HepG2 (cell line): ENCODE data around the gene NAGS. TPM values are rescaled to one million over a fixed set of nuclear protein-coding genes. Genes with fewer than 3 reads are reported as not detected.

Experiments used
- CERS6 ChIP-seq: sonication (generic); formaldehyde crosslinking; IDR thresholded peaks from 2 replicates; pipeline ENCODE4 v1.5.0; 2020; ENCODE audit warnings: missing genetic modification reagents
- CSRNP1 ChIP-seq: sonication (generic); formaldehyde crosslinking; IDR thresholded peaks from 2 replicates; pipeline ENCODE4 v1.8.1; 2023; ENCODE audit warnings: mild to moderate bottlenecking, missing genetic modification reagents
- E2F5 ChIP-seq: sonication (generic); formaldehyde crosslinking; conservative IDR thresholded peaks from 2 replicates; pipeline ENCODE4 v1.4.0; 2020; ENCODE audit warnings: missing genetic modification reagents
- ERF ChIP-seq: IDR thresholded peaks from 2 replicates; pipeline ENCODE4 v1.6.1; 2018; ENCODE audit warnings: missing biosample characterization, missing genetic modification reagents
- ISX ChIP-seq: sonication (generic); formaldehyde crosslinking; conservative IDR thresholded peaks from 2 replicates; pipeline ENCODE4 v1.5.0; 2020; ENCODE audit warnings: missing genetic modification reagents
- NCOA2 ChIP-seq: sonication (generic); formaldehyde crosslinking; IDR thresholded peaks from 2 replicates; pipeline ENCODE4 v1.8.0; 2022; ENCODE audit warnings: inconsistent platforms
- NCOA5 ChIP-seq: sonication (generic); formaldehyde crosslinking; IDR thresholded peaks from 2 replicates; pipeline ENCODE4 v1.4.0; 2020; ENCODE audit warnings: missing genetic modification reagents
- NFKB2 ChIP-seq: sonication (generic); formaldehyde crosslinking; IDR thresholded peaks from 2 replicates; pipeline ENCODE4 v1.4.0; 2020; ENCODE audit warnings: missing genetic modification reagents, borderline replicate concordance
- NR0B2 ChIP-seq: sonication (generic); formaldehyde crosslinking; IDR thresholded peaks from 2 replicates; pipeline ENCODE4 v1.4.0; 2020; ENCODE audit warnings: mild to moderate bottlenecking, missing genetic modification reagents
- PLSCR1 ChIP-seq: sonication (generic); formaldehyde crosslinking; IDR thresholded peaks from 2 replicates; pipeline ENCODE4 v1.5.0; 2020; ENCODE audit warnings: missing genetic modification reagents, mild to moderate bottlenecking, borderline replicate concordance
- SIX4 ChIP-seq: sonication (generic); formaldehyde crosslinking; IDR thresholded peaks from 2 replicates; pipeline ENCODE4 v1.4.0; 2020; ENCODE audit warnings: missing genetic modification reagents
- TCF12 ChIP-seq, 2 experiments: fragments of 450-650 bp in 1 of 2; sonication (generic) in 1 of 2; formaldehyde crosslinking in 1 of 2; IDR thresholded peaks; 2 replicates each; pipeline versions ENCODE4 v1.6.1 to v1.8.0; 2017 to 2022; ENCODE audit warnings: antibody characterized with exemption in 1 of 2, mild to moderate bottlenecking in 1 of 2, missing genetic modification reagents in 1 of 2, moderate library complexity in 1 of 2
- TFDP2 ChIP-seq: sonication (generic); formaldehyde crosslinking; IDR thresholded peaks from 2 replicates; pipeline ENCODE4 v1.4.0; 2020; ENCODE audit warnings: missing genetic modification reagents
- ZBTB7A ChIP-seq: sonication (generic); formaldehyde crosslinking; IDR thresholded peaks from 2 replicates; pipeline ENCODE4 v1.8.0; 2022; ENCODE audit warnings: mild to moderate bottlenecking, missing genetic modification reagents
- ZNF331 ChIP-seq: sonication (generic); formaldehyde crosslinking; IDR thresholded peaks from 2 replicates; pipeline ENCODE4 v1.4.0; 2020; ENCODE audit warnings: missing genetic modification reagents
- ZNF367 ChIP-seq: sonication (generic); formaldehyde crosslinking; IDR thresholded peaks from 2 replicates; pipeline ENCODE4 v1.4.0; 2020; ENCODE audit warnings: missing genetic modification reagents, borderline replicate concordance
- ZNF589 ChIP-seq: sonication (generic); formaldehyde crosslinking; conservative IDR thresholded peaks from 2 replicates; pipeline ENCODE4 v1.8.0; 2022; ENCODE audit warnings: mild to moderate bottlenecking, moderate library complexity, missing genetic modification reagents
- ZNF639 ChIP-seq: conservative IDR thresholded peaks from 2 replicates; pipeline ENCODE4 v1.6.1; 2018; ENCODE audit warnings: missing genetic modification reagents
- ZNF674 ChIP-seq: sonication (generic); formaldehyde crosslinking; IDR thresholded peaks from 2 replicates; pipeline ENCODE4 v1.5.0; 2020; ENCODE audit warnings: low read depth, mild to moderate bottlenecking, missing genetic modification reagents
- ZSCAN25 ChIP-seq: sonication (generic); formaldehyde crosslinking; IDR thresholded peaks from 2 replicates; pipeline ENCODE4 v1.8.0; 2022; ENCODE audit warnings: mild to moderate bottlenecking, missing genetic modification reagents
- ZSCAN31 ChIP-seq: sonication (generic); formaldehyde crosslinking; IDR thresholded peaks from 2 replicates; pipeline ENCODE4 v1.5.0; 2020; ENCODE audit warnings: low read depth, mild to moderate bottlenecking, missing genetic modification reagents
- polyA plus RNA-seq, 8 experiments: library from polyadenylated mRNA; depleted of rRNA in 3 of 8; stranded (reverse) in 7 of 8; unstranded in 1 of 8; fragments of >200 nt; fragmentation: Illumina TruSeq in 4 of 8; extraction: Trizol in 4 of 8; gene quantifications; 2 replicates each; pipeline versions ENCODE4 v1.2.1 to v1.2.3, GENCODE V29; 2011 to 2016; ENCODE audit warnings: low read depth in 4 of 8, missing spikeins in 1 of 8, mixed read lengths in 1 of 8; ENCODE audit not compliant: insufficient read depth in 1 of 8
- total RNA-seq, 5 experiments: library from RNA; depleted of rRNA; stranded (reverse); fragments of >200 nt; fragmentation: Illumina TruSeq; extraction: Trizol; gene quantifications; 2 replicates each; pipeline ENCODE4 v1.2.3, GENCODE V29; 2016; ENCODE audit warnings: low read depth in 1 of 5

NAGS gene
- total and polyA plus RNA-seq, 2 of the 13 experiments (the other 11 are each of a cell fraction or from before 2014, with no cell fraction given) = 4.3 to 5.1 TPM

GRCh38 chr17:44004761-44005526 lies 522 bp downstream of the NAGS start (continued):
- TF ChIP-seq CSRNP1 (CRISPR knock-in tag) (no peak), NCOA5 (CRISPR knock-in tag) (no peak), NR0B2 (CRISPR knock-in tag) (peak; percentile 36; the same call in 1 of the 2 replicates), ZSCAN31 (CRISPR knock-in tag) (no peak; the same call in none of the 2 replicates), ZNF639 (0 out of 2 replicates have a peak, but pooled peaks have one; percentile 29), CERS6 (CRISPR knock-in tag) (no peak), TCF12 (IDR thresholded peaks at IDR 0.05) (no peak), TCF12 (CRISPR knock-in tag; IDR thresholded peaks at IDR 0.05) (no peak; the same call in 1 of the 2 replicates), SIX4 (CRISPR knock-in tag) (0 out of 2 replicates have a peak, but pooled peaks have one; percentile 39), ZSCAN25 (CRISPR knock-in tag) (peak; percentile 67; the same call in 1 of the 2 replicates), ZNF367 (CRISPR knock-in tag) (no peak), E2F5 (CRISPR knock-in tag) (no peak), NFKB2 (CRISPR knock-in tag) (peak; percentile 31; the same call in 1 of the 2 replicates), ZNF674 (CRISPR knock-in tag) (no peak), TFDP2 (CRISPR knock-in tag) (no peak), ZNF331 (0 out of 2 replicates have a peak, but pooled peaks have one; percentile 32), ERF (CRISPR knock-in tag) (0 out of 2 replicates have a peak, but pooled peaks have one; percentile 14), NCOA2 (CRISPR knock-in tag) (0 out of 2 replicates have a peak, but pooled peaks have one; percentile 22), PLSCR1 (CRISPR knock-in tag) (no peak), ZBTB7A (CRISPR knock-in tag) (peak; percentile 39; the same call in 1 of the 2 replicates), ZNF589 (CRISPR knock-in tag) (no peak), ISX (CRISPR knock-in tag) (no peak)
